Nephron progenitor cell (in vitro differentiated cells): ENCODE results near the gene POLR2L.
A peak's percentile ranks its signal among the peaks of the same experiment; 100 is the strongest.

Source experiments
- DNase-seq: peaks from one replicate; pipeline ENCODE4 v3.0.0; 2021
- H3K27ac Mint-ChIP-seq: 2 replicates; pipeline ENCODE4 v1.8.0; 2021; ENCODE audit warnings: mild to moderate bottlenecking, moderate library complexity, mixed read lengths
- H3K27me3 Mint-ChIP-seq: 2 replicates; pipeline ENCODE4 v1.8.0; 2021; ENCODE audit warnings: mild to moderate bottlenecking, low read depth, mixed read lengths; ENCODE audit not compliant: poor library complexity
- H3K36me3 Mint-ChIP-seq: 2 replicates; pipeline ENCODE4 v1.8.0; 2021; ENCODE audit warnings: low read depth, mixed read lengths
- H3K4me1 Mint-ChIP-seq: 2 replicates; pipeline ENCODE4 v1.8.0; 2021; ENCODE audit warnings: mixed read lengths
- H3K4me3 Mint-ChIP-seq: 2 replicates; pipeline ENCODE4 v1.8.0; 2021; ENCODE audit warnings: mild to moderate bottlenecking, moderate library complexity, mixed read lengths
- H3K9me3 Mint-ChIP-seq: 2 replicates; pipeline ENCODE4 v1.8.0; 2021; ENCODE audit warnings: mild to moderate bottlenecking, moderate library complexity, mixed read lengths
- CTCF ChIP-seq: fragments of 200-600 bp; sonication (generic); IDR thresholded peaks from 2 replicates; pipeline ENCODE4 v1.5.0; 2021; ENCODE audit warnings: antibody characterized with exemption

Gene POLR2L

GRCh38 chr11:839875-840617, 2.3 kb downstream of the POLR2L start:
- peaks cover 31% of the 10 kb centered on the region for H3K4me1 Mint-ChIP-seq
- DNase-seq: no peak
- no peak overlapping the region for H3K27ac Mint-ChIP-seq

GRCh38 chr11:839280-839623, 3.1 kb downstream of the POLR2L start:
- Mint-ChIP-seq H3K36me3 (peaks cover 8% of the 10 kb centered on the region), H3K9me3 (no peaks in the 10 kb centered on the region), H3K27me3 (peaks cover 3% of the 10 kb centered on the region), H3K4me3 (no peak overlapping the region), H3K27ac (no peak overlapping the region), H3K4me1 (peaks cover 29% of the 10 kb centered on the region)
- TF ChIP-seq CTCF: no peak
- DNase-seq: no peak

More at GRCh38 chr11:839875-840617, 2.3 kb downstream of the POLR2L start:
- TF ChIP-seq CTCF: peak; percentile 11
- peaks cover 8% of the 10 kb centered on the region for H3K36me3 Mint-ChIP-seq
- peak overlapping the region; percentile 87 for H3K4me3 Mint-ChIP-seq
- H3K9me3 Mint-ChIP-seq: no peaks in the 10 kb centered on the region
- peaks cover 3% of the 10 kb centered on the region for H3K27me3 Mint-ChIP-seq

GRCh38 chr11:838441-839279, 3.7 kb downstream of the POLR2L start:
- Mint-ChIP-seq H3K9me3 (no peaks in the 10 kb centered on the region), H3K4me1 (peaks cover 29% of the 10 kb centered on the region), H3K4me3 (no peak overlapping the region), H3K27me3 (peaks cover 3% of the 10 kb centered on the region), H3K36me3 (peaks cover 8% of the 10 kb centered on the region), H3K27ac (no peak overlapping the region)
- peak; percentile 15 for TF ChIP-seq CTCF
- no peak for DNase-seq

DNA sequence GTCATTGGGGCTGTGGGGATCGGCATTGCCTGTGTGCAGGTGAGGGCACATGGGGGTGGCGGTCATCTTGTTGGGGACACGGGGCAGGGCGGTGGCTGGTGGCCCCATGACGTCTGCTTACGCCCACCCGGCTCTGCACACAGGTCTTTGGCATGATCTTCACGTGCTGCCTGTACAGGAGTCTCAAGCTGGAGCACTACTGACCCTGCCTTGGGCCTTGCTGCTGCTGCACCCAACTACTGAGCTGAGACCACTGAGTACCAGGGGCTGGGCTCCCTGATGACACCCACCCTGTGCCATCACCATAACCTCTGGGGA, 4.4 kb downstream of the POLR2L start:
- H3K27me3 Mint-ChIP-seq: peaks cover 3% of the 10 kb centered on the region
- no peak for TF ChIP-seq CTCF
- peaks cover 26% of the 10 kb centered on the region for H3K4me1 Mint-ChIP-seq
- no peaks in the 10 kb centered on the region for H3K9me3 Mint-ChIP-seq
- H3K36me3 Mint-ChIP-seq: peaks cover 8% of the 10 kb centered on the region
- H3K27ac Mint-ChIP-seq: no peak overlapping the region
- DNase-seq: no peak
- H3K4me3 Mint-ChIP-seq: no peak overlapping the region

DNA sequence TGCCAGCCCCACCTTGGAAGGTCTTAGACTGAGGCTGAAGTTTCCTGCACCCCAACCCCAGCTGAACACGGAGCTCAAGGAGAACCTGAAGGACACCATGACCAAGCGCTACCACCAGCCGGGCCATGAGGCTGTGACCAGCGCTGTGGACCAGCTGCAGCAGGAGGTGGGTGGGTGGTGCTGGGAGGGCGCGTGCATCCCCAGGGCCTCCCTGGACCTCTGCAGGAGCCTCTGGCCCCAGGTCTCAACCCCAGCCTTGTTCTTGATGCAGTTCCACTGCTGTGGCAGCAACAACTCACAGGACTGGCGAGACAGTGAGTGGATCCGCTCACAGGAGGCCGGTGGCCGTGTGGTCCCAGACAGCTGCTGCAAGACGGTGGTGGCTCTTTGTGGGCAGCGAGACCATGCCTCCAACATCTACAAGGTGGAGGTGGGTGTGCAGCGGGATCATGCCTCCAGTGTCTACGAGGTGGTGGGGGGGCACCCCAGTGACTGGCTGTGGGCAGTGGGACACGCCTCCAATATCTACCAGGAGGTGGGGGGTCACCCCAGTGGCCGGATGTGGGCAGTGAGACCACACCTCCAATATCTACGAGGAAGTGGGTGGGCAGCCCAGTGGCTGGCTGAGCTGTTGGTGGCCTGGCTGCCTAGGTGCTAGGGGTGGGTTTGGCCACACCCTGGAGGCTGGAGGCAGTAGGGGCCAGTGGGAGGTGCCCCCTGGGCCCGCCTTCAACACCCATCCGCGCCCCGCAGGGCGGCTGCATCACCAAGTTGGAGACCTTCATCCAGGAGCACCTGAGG, 4.9 kb downstream of the POLR2L start:
- Mint-ChIP-seq H3K4me1 (peaks cover 27% of the 10 kb centered on the region), H3K9me3 (no peaks in the 10 kb centered on the region), H3K27ac (no peak overlapping the region), H3K27me3 (peaks cover 4% of the 10 kb centered on the region), H3K4me3 (no peak overlapping the region), H3K36me3 (peaks cover 8% of the 10 kb centered on the region)
- no peak for DNase-seq
- no peak for TF ChIP-seq CTCF
